ENCODE results near the gene MACROH2A1. TPM values are rescaled to one million over a fixed set of nuclear protein-coding genes. Genes with fewer than 3 reads are reported as not detected.

The MACROH2A1 gene
- polyA plus RNA-seq, 4 donors, result 154 to 353 (median 210) TPM

- WGBS, 3 donors, result 89 to 94% (median 92%) methylated on average over 12 of the region's 12 CpGs
- peaks cover 0 to 30% (median 0%) of the 10 kb centered on the region in 3 donors for H3K4me1 ChIP-seq (ENCODE audit: control insufficient read depth in 3 of 3, insufficient read depth in 2 of 3, low read depth in 1 of 3, low read length in 2 of 3)
- DNase-seq (no peak), FAIRE-seq (no peak)
- H3K27ac ChIP-seq (ENCODE audit: low read depth in 1 of 3, low read length in 2 of 3), result no peak overlapping the region
- peaks cover 0 to 32% (median 3%) of the 10 kb centered on the region in 3 donors for H3K36me3 ChIP-seq (ENCODE audit: control insufficient read depth in 3 of 3, insufficient read depth in 2 of 3, low read depth in 1 of 3, low read length in 3 of 3)
- peaks cover 0 to 9% (median 0%) of the 10 kb centered on the region in 3 donors for H3K27me3 ChIP-seq (ENCODE audit: control insufficient read depth in 3 of 3, insufficient read depth in 3 of 3, low read length in 3 of 3)
- H3K4me3 ChIP-seq (ENCODE audit: low read depth in 1 of 3, low read length in 3 of 3), result no peak overlapping the region
- H3K9me3 ChIP-seq (ENCODE audit: control insufficient read depth in 2 of 2, insufficient read depth in 1 of 2, low read depth in 1 of 2, low read length in 1 of 2), result no peaks in the 10 kb centered on the region
These were observed 71.5 kb downstream of the MACROH2A1 start for GRCh38 chr5:135327429-135328127.

DNA sequence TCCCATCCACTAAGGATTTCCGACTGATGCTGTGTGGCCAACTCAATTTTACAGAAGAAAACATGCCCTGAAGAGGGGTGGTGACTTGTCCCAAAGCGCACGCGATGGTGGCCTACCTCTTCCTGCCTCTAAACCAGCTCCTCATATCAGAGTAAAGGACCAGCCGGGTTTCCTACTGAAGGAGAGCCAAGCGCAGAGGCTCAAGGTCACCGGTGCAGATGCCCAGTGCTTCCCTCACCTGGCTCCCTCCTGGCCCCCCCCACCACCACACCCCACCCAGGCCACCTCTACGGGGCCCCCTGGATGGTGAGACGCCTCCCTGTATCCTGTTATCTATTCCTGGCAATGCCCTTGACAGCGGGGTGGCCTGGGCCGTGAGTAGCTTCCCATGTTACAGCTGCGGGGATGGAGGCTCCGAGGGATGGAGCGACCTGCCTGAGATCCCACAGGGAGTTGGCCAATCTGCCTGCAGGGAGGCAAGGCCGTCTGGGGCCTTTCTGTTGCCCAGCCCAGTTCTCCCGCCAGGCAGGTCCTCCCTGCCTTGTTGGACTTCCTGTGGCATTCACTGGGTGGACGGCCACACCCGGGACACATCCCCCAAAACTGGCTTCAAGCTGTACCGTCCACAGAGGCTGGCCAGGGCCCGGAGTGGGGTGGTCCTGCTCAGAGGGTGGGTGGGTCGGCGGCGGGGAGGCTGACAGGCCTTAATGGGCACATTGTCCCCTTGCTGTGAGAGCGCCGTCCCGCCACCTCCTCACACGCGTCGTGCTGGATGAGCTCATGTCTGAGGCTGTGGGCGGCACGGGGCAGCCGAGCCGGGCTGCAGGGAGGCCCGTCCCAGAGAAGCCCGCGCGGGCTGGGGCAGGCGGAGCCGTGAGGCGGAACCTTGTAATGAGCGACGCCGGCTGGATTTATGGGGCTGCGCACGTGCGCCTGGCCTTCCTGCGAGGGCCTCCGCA, 72.5 kb downstream of the MACROH2A1 start:
- Histone ChIP-seq H3K27ac (ENCODE audit: low read depth in 1 of 3, low read length in 2 of 3) (no peak overlapping the region), H3K36me3 (ENCODE audit: control insufficient read depth in 3 of 3, insufficient read depth in 2 of 3, low read depth in 1 of 3, low read length in 3 of 3) (peaks cover 0 to 29% (median 3%) of the 10 kb centered on the region in 3 donors), H3K4me1 (ENCODE audit: control insufficient read depth in 3 of 3, insufficient read depth in 2 of 3, low read depth in 1 of 3, low read length in 2 of 3) (peaks cover 0 to 23% (median 0%) of the 10 kb centered on the region in 3 donors), H3K4me3 (ENCODE audit: low read depth in 1 of 3, low read length in 3 of 3) (no peak overlapping the region), H3K27me3 (ENCODE audit: control insufficient read depth in 3 of 3, insufficient read depth in 3 of 3, low read length in 3 of 3) (peaks cover 0 to 9% (median 0%) of the 10 kb centered on the region in 3 donors), H3K9me3 (ENCODE audit: control insufficient read depth in 2 of 2, insufficient read depth in 1 of 2, low read depth in 1 of 2, low read length in 1 of 2) (no peaks in the 10 kb centered on the region)
- WGBS, 3 donors, result 92 to 93% (median 93%) methylated on average over 48 of the region's 48 CpGs
- no peak for FAIRE-seq
- no peak for DNase-seq

DNA sequence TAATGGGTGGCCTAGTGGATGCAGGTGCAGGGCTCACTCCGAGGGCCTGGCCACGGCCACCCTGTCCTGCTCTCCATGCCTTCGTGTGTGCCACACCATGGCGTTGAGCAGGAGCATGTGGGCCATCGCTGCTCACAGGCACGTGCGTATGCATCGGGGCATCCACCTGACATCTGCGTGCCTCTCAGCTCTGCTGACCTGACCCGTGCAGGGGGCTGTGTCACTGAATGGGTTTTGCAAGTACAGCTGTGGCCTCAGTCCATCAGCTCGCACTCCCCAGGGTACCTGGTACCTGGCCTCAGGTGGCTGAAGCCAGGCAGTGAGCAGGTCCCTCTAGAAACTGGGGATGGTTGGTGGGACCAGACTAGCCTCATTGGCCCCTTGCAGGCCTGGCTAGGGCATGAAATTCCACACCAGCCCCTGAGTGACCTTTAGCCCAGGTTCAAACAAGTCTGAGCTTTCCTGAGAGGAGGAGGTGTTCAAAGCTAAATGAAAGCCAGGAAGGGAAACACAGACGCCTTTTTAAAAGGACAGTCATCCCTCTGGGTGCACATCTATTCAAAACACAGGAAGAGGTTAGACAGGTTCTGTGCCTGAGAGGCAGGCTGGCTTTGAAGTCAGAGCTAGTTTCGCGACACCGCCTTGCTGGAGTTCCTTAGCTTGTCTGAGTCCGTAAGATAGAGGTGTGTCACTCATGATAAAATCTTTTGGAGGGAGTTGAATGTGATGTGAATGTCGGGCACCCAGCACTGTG, 74.0 kb downstream of the MACROH2A1 start:
- no peak overlapping the region for H3K4me3 ChIP-seq (ENCODE audit: low read depth in 1 of 3, low read length in 3 of 3)
- 75 to 81% (median 77%) methylated on average over 17 of the region's 17 CpGs for WGBS, 3 donors
- H3K36me3 ChIP-seq (ENCODE audit: control insufficient read depth in 3 of 3, insufficient read depth in 2 of 3, low read depth in 1 of 3, low read length in 3 of 3), result peaks cover 0 to 14% (median 2%) of the 10 kb centered on the region in 3 donors
- FAIRE-seq, result no peak
- peaks cover 0 to 2% of the 10 kb centered on the region in 2 donors for H3K9me3 ChIP-seq (ENCODE audit: control insufficient read depth in 2 of 2, insufficient read depth in 1 of 2, low read depth in 1 of 2, low read length in 1 of 2)
- H3K27me3 ChIP-seq (ENCODE audit: control insufficient read depth in 3 of 3, insufficient read depth in 3 of 3, low read length in 3 of 3), result peaks cover 0 to 9% (median 0%) of the 10 kb centered on the region in 3 donors
- DNase-seq, result no peak
- peaks cover 0 to 9% (median 0%) of the 10 kb centered on the region in 3 donors for H3K4me1 ChIP-seq (ENCODE audit: control insufficient read depth in 3 of 3, insufficient read depth in 2 of 3, low read depth in 1 of 3, low read length in 2 of 3)
- H3K27ac ChIP-seq (ENCODE audit: low read depth in 1 of 3, low read length in 2 of 3), result no peak overlapping the region

GRCh38 chr5:135324160-135324559, 74.9 kb downstream of the MACROH2A1 start:
- FAIRE-seq (no peak), DNase-seq (no peak)
- H3K27ac ChIP-seq (ENCODE audit: low read depth in 1 of 3, low read length in 2 of 3), result no peak overlapping the region
- peaks cover 0 to under 1% (median 0%) of the 10 kb centered on the region in 3 donors for H3K4me1 ChIP-seq (ENCODE audit: control insufficient read depth in 3 of 3, insufficient read depth in 2 of 3, low read depth in 1 of 3, low read length in 2 of 3)
- H3K9me3 ChIP-seq (ENCODE audit: control insufficient read depth in 2 of 2, insufficient read depth in 1 of 2, low read depth in 1 of 2, low read length in 1 of 2), result peaks cover 0 to 2% of the 10 kb centered on the region in 2 donors
- peaks cover 0 to 9% (median 0%) of the 10 kb centered on the region in 3 donors for H3K27me3 ChIP-seq (ENCODE audit: control insufficient read depth in 3 of 3, insufficient read depth in 3 of 3, low read length in 3 of 3)
- no peak overlapping the region for H3K4me3 ChIP-seq (ENCODE audit: low read depth in 1 of 3, low read length in 3 of 3)
- peaks cover 0 to 5% (median 0%) of the 10 kb centered on the region in 3 donors for H3K36me3 ChIP-seq (ENCODE audit: control insufficient read depth in 3 of 3, insufficient read depth in 2 of 3, low read depth in 1 of 3, low read length in 3 of 3)
- WGBS, 3 donors, result 83 to 91% (median 87%) methylated on average over 8 of the region's 8 CpGs

GRCh38 chr5:135323701-135324132, 75.3 kb downstream of the MACROH2A1 start:
- no peak for FAIRE-seq
- Histone ChIP-seq H3K9me3 (ENCODE audit: control insufficient read depth in 2 of 2, insufficient read depth in 1 of 2, low read depth in 1 of 2, low read length in 1 of 2) (peaks cover 0 to 2% of the 10 kb centered on the region in 2 donors), H3K4me3 (ENCODE audit: low read depth in 1 of 3, low read length in 3 of 3) (no peak overlapping the region), H3K4me1 (ENCODE audit: control insufficient read depth in 3 of 3, insufficient read depth in 2 of 3, low read depth in 1 of 3, low read length in 2 of 3) (no peaks in the 10 kb centered on the region), H3K27ac (ENCODE audit: low read depth in 1 of 3, low read length in 2 of 3) (no peak overlapping the region), H3K36me3 (ENCODE audit: control insufficient read depth in 3 of 3, insufficient read depth in 2 of 3, low read depth in 1 of 3, low read length in 3 of 3) (peaks cover 0 to 4% (median 0%) of the 10 kb centered on the region in 3 donors), H3K27me3 (ENCODE audit: control insufficient read depth in 3 of 3, insufficient read depth in 3 of 3, low read length in 3 of 3) (peaks cover 0 to 9% (median 0%) of the 10 kb centered on the region in 3 donors)
- 89 to 94% (median 91%) methylated on average over 8 of the region's 8 CpGs for WGBS, 3 donors
- DNase-seq, result no peak

- DNase-seq (no peak), FAIRE-seq (no peak)
- Histone ChIP-seq H3K9me3 (ENCODE audit: control insufficient read depth in 2 of 2, insufficient read depth in 1 of 2, low read depth in 1 of 2, low read length in 1 of 2) (peaks cover 0 to 2% of the 10 kb centered on the region in 2 donors), H3K27me3 (ENCODE audit: control insufficient read depth in 3 of 3, insufficient read depth in 3 of 3, low read length in 3 of 3) (peaks cover 0 to 9% (median 0%) of the 10 kb centered on the region in 3 donors), H3K4me1 (ENCODE audit: control insufficient read depth in 3 of 3, insufficient read depth in 2 of 3, low read depth in 1 of 3, low read length in 2 of 3) (no peaks in the 10 kb centered on the region), H3K36me3 (ENCODE audit: control insufficient read depth in 3 of 3, insufficient read depth in 2 of 3, low read depth in 1 of 3, low read length in 3 of 3) (peaks cover 0 to 4% (median 0%) of the 10 kb centered on the region in 3 donors), H3K27ac (ENCODE audit: low read depth in 1 of 3, low read length in 2 of 3) (no peak overlapping the region), H3K4me3 (ENCODE audit: low read depth in 1 of 3, low read length in 3 of 3) (no peak overlapping the region)
- WGBS, 3 donors, result 85 to 91% (median 87%) methylated on average over 8 of the region's 8 CpGs
These were observed 75.8 kb downstream of the MACROH2A1 start for GRCh38 chr5:135323227-135323626.

DNA sequence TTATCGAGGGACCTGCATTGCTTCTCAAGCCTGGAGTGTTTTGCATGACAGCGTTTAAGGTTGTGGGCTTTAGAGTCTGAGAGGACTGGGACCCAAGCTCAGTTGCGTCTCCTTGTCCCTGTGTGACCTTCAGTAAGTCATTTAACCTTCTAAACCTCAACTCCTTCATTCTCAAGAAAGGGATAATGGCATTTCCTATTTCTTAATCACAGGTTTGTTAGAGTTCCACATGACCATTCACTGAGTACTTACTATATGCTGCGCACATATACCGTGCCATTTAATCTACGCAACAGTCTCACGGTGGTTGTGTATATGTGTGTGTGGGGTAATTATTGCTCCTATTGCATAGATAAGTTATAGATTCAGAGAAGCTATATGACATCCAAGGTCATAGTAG, 76.3 kb downstream of the MACROH2A1 start:
- 89 to 96% (median 92%) methylated on average over 7 of the region's 7 CpGs for WGBS, 3 donors
- FAIRE-seq (no peak), DNase-seq (no peak)
- peaks cover 0 to 2% of the 10 kb centered on the region in 2 donors for H3K9me3 ChIP-seq (ENCODE audit: control insufficient read depth in 2 of 2, insufficient read depth in 1 of 2, low read depth in 1 of 2, low read length in 1 of 2)
- peaks cover 0 to 9% (median 0%) of the 10 kb centered on the region in 3 donors for H3K27me3 ChIP-seq (ENCODE audit: control insufficient read depth in 3 of 3, insufficient read depth in 3 of 3, low read length in 3 of 3)
- no peak overlapping the region for H3K27ac ChIP-seq (ENCODE audit: low read depth in 1 of 3, low read length in 2 of 3)
- no peak overlapping the region for H3K4me3 ChIP-seq (ENCODE audit: low read depth in 1 of 3, low read length in 3 of 3)
- peaks cover 0 to 4% (median 0%) of the 10 kb centered on the region in 3 donors for H3K36me3 ChIP-seq (ENCODE audit: control insufficient read depth in 3 of 3, insufficient read depth in 2 of 3, low read depth in 1 of 3, low read length in 3 of 3)
- H3K4me1 ChIP-seq (ENCODE audit: control insufficient read depth in 3 of 3, insufficient read depth in 2 of 3, low read depth in 1 of 3, low read length in 2 of 3), result no peaks in the 10 kb centered on the region

Data from small intestine (tissue), 7 donors.